GM12891 (cell line): ENCODE data around the gene UVSSA.
A peak's percentile ranks its signal among the peaks of the same experiment; 100 is the strongest.

ENCODE experiments used
- DNase-seq: peaks from one replicate; pipeline ENCODE4 v3.0.0; 2011; ENCODE audit warnings: low spot score; ENCODE audit not compliant: insufficient read length
- FAIRE-seq: peaks from 2 replicates; lab custom pipeline; 2011; peaks lifted over from hg19 to GRCh38; lab: Jason Lieb, UNC
- PAX5 ChIP-seq: IDR thresholded peaks from 2 replicates; pipeline ENCODE4 v1.6.1; 2011; ENCODE audit warnings: low read length, moderate library complexity, mild to moderate bottlenecking; ENCODE audit not compliant: insufficient read depth, severe bottlenecking
- POLR2A ChIP-seq: IDR thresholded peaks from 2 replicates; pipeline ENCODE4 v1.6.1; 2011; ENCODE audit warnings: low read depth, low read length, control low read depth
- POLR2AphosphoS5 ChIP-seq: IDR thresholded peaks from 2 replicates; pipeline ENCODE4 v1.6.1; 2011; ENCODE audit warnings: low read depth, low read length, control low read depth
- POU2F2 ChIP-seq: IDR thresholded peaks from 2 replicates; pipeline ENCODE4 v1.6.1; 2011; ENCODE audit warnings: low read depth, mild to moderate bottlenecking, control low read depth, low read length, moderate library complexity
- SPI1 ChIP-seq: IDR thresholded peaks from 2 replicates; pipeline ENCODE4 v1.6.1; 2011; ENCODE audit warnings: low read depth, low read length, control low read depth
- TAF1 ChIP-seq: IDR thresholded peaks from 2 replicates; pipeline ENCODE4 v1.6.1; 2011; ENCODE audit warnings: low read depth, low read length, control low read depth

The UVSSA gene

DNA sequence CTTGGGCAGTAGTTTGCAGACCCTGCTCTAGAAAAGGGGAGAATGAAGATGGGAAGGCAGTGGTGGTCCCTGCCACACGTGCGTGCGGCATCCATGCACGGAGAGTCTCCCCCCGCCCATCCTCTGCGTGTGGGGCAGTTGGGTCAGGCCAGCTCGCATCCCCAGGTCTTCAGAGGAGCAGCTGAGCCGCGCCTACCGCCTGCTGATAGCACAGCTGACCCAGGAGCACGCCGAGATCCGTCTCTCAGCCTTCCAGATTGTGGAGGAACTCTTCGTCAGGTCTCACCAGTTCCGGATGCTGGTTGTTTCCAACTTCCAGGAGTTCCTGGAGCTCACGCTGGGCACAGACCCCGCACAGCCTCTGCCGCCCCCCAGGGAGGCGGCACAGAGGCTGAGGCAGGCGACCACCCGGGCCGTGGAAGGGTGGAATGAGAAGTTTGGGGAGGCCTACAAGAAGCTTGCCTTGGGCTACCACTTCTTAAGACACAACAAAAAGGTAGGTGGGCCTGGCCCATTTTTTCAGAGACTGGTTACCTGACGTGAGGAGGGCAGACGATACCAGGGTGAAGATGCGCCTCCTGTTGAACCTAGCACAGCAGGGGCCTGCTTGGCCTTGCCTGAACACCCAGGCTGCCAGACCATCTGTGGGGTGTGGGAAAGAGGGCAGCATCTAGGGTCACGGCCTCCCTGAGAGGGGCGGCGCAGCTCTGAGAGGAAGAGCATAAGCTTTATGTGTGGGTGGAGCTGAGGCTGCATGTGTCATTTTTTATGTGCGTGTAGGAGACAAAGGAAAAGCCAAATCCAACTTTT, 2.6 kb downstream of the UVSSA start:
- no peak for TF ChIP-seq POLR2AphosphoS5
- DNase-seq (no peak), FAIRE-seq (no peak)

DNA sequence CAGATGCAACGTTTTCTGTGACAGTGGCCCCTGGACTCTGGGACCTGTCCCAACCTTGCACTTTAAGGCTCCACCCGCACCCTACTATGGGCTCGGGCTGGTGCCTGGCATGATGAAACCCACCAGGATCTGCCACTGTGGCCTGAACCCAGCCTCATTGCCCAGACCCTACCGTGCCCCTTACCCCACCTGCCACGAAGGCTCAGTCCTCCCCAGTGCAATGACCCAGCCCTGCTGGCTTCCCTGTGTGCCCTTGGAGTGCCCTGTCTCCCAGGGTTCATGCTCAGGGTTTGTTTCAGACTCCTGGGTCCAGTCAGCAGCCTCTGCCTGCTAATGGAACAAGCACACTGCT, 3.1 kb downstream of the UVSSA start:
- FAIRE-seq (no peak), DNase-seq (no peak)
- TF ChIP-seq SPI1 (no peak), POLR2AphosphoS5 (no peak), TAF1 (no peak), PAX5 (no peak), POLR2A (no peak), POU2F2 (no peak)

DNA sequence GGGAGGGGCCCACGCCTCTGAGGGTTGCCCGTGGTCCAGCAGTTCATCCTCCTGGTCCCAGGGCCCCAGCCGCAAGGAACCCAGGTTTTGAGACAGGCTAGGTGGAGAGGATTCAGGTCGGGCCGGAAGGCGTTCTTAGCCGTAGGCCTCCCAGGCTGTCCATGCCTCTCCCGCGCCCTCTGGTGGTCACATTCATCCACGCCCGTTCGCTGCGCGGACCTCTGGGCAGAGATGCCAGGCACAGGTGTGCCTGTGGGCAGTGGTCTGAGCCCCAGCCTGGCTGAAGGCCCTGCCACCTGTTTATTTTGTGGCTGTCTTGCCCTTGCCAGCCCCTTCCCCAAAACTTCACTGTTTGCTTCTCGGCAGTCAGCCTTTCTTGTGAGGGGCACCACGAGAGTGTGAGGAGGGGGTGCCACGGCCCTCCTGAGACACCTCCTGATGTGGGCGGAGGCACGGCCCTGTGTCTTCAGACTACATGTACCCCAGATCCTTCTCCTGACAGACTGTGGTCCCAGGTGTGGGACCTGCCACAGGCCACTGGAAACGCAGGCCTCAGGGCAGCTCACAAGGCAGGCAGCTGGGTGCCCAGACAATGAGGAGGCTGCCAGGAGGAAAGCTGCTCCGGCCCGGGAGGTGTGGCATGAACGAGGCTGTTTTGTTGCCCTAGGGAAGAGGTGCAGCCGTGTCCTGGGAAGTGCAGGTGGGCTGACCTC, 5.0 kb downstream of the UVSSA start:
- TF ChIP-seq POLR2AphosphoS5 = no peak
- no peak for TF ChIP-seq TAF1
- TF ChIP-seq SPI1 = no peak
- no peak for TF ChIP-seq PAX5
- TF ChIP-seq POLR2A = no peak
- no peak for TF ChIP-seq POU2F2
- FAIRE-seq (peak; percentile 99), DNase-seq (peak; percentile 96)

DNA sequence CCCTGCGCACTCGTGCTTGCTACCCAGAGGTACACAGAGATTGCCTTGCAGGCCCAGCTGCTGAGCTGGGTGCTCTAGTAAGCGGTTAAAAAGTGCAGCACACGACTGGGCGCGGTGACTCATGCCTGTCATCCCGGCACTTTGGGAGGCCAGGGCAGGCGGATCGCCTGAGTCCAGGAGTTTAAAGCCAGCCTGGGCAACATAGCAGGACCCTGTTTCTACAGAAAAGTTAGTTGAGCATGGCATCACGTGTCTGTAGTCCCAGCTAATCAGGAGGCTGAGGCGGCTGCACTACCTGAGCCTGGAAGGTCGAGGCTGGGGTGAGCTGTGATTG, 5.5 kb downstream of the UVSSA start:
- FAIRE-seq (no peak), DNase-seq (no peak)

DNA sequence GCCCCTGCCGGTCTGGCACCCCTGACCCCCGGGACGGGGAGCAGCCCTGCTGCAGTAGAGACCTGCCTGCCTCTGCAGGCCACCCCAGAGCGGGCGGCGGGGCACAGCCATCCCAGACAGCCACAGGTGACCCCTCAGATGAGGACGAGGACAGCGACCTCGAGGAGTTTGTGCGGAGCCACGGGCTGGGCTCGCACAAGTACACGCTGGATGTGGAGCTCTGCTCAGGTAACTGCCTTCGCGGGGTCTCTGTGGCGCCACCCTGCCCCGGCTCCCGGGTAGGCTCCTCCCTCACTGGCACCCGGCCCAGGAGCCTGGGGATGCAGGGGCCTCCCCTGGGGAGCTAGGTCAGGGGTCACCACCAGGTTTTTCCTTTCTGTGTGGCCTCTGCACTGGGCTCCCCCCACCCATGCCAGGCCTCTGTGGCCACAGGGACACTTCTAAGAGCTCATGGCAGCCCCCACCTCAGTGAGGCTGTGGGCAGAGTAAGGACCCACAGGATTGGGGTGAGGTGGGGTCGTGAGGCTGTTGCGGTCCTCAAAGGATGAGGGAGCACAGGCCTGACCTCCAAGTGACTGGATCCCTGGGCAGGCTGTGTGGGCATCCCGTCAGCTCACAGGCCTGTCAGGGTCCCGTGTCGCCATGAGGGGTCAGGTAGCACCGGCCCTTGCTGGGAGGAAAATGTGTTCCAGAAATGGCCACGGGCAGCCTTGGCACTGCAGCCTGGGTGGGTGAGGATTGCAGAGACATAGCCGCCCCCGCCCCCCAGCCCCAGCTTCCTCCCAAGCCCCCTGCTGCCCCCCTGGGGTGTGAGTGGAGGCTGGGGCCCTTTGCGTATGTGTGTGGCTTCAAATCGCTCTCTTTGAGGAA, 6.4 kb downstream of the UVSSA start:
- no peak for TF ChIP-seq POLR2A
- no peak for TF ChIP-seq POLR2AphosphoS5
- no peak for TF ChIP-seq PAX5
- no peak for TF ChIP-seq POU2F2
- TF ChIP-seq TAF1 = no peak
- no peak for TF ChIP-seq SPI1
- FAIRE-seq (no peak), DNase-seq (no peak)

More for the DNA sequence above, 5.5 kb downstream of the UVSSA start:
- TF ChIP-seq TAF1 (no peak), PAX5 (no peak), SPI1 (no peak), POLR2AphosphoS5 (no peak)

GRCh38 chr4:1354136-1354982, 7.4 kb downstream of the UVSSA start:
- no peak for TF ChIP-seq POLR2AphosphoS5
- no peak for TF ChIP-seq PAX5
- DNase-seq = no peak
- no peak for FAIRE-seq

DNA sequence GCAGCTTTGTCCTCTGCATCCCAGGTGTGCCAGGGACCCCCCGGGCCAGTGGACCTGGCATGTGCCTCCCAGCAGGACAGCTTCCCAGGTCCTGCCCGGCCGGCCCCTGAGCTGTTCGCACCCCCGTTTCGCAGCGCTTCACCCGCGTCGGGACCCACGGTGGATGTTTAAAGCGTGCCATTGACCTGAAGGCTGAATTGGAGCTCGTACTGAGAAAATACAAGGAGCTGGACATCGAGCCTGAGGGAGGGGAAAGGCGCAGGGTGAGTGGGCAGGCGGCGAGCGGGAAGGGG, 7.9 kb downstream of the UVSSA start:
- TF ChIP-seq POU2F2 (no peak), PAX5 (no peak), POLR2A (no peak), TAF1 (no peak), SPI1 (no peak), POLR2AphosphoS5 (no peak)
- FAIRE-seq (no peak), DNase-seq (no peak)

DNA sequence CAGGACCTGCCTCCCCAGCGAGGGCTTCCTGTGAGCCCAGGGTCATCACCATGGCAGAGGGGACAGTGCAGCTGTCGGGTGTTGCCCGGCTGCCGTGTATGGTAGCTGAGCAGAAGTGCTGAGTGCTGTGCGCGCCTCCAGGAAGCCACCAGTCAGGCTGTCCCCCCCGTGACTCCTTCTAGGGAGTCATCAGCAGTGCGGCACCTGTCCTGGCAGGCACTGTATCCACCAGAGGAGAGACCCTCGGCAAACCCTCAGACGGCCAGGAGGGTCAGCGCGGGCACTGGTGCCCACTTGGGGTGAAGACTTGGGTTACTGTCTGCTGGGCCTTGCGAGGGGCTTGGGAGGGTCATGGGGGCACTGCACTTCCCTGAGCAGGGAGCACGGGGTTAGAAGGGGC, 8.4 kb downstream of the UVSSA start:
- DNase-seq (no peak), FAIRE-seq (no peak)
- TF ChIP-seq POU2F2 = no peak
- no peak for TF ChIP-seq TAF1
- no peak for TF ChIP-seq POLR2AphosphoS5
- TF ChIP-seq POLR2A = no peak
- no peak for TF ChIP-seq SPI1
- no peak for TF ChIP-seq PAX5

GRCh38 chr4:1356181-1356998, 9.4 kb downstream of the UVSSA start:
- TF ChIP-seq SPI1 (no peak), POLR2A (no peak), PAX5 (no peak), POU2F2 (no peak), POLR2AphosphoS5 (no peak), TAF1 (no peak)
- FAIRE-seq (no peak), DNase-seq (peak; percentile 66)
